ENCODE results near the gene KCNMA1. TPM values are rescaled to one million over a fixed set of nuclear protein-coding genes. Genes with fewer than 3 reads are reported as not detected.

KCNMA1 gene
- total and polyA plus RNA-seq, 2 donors (not counting 1 experiment from before 2014, with no cell fraction given), result 0.82 to 3.1 TPM

DNA sequence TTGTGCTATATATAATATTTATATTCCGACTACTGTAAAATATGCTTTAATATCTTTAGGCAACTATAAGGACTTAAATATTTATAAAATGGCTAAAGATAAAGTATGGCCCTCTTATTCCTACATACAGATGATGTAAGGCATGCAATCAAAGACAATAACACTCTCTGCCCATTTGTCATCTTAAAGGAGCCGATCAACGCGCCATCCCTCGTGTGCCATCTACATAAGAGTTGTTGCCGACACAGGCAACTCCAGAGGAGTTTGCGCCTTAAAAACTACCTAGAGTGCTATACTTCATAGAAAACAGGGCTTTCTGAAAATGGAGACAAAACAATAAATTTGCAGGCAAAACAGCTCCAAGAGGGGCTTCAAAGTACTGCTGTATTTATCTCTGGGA lies 709.0 kb downstream of the KCNMA1 start:
- intact Hi-C loops (cut with micrococcal nuclease), result no loop called here
- TF ChIP-seq EZH2 (IDR thresholded peaks at IDR 0.05; ENCODE audit: borderline replicate concordance, insufficient read depth, low read depth, low read length, poor library complexity, severe bottlenecking), result no peak
- TF ChIP-seq, protein P1, sequence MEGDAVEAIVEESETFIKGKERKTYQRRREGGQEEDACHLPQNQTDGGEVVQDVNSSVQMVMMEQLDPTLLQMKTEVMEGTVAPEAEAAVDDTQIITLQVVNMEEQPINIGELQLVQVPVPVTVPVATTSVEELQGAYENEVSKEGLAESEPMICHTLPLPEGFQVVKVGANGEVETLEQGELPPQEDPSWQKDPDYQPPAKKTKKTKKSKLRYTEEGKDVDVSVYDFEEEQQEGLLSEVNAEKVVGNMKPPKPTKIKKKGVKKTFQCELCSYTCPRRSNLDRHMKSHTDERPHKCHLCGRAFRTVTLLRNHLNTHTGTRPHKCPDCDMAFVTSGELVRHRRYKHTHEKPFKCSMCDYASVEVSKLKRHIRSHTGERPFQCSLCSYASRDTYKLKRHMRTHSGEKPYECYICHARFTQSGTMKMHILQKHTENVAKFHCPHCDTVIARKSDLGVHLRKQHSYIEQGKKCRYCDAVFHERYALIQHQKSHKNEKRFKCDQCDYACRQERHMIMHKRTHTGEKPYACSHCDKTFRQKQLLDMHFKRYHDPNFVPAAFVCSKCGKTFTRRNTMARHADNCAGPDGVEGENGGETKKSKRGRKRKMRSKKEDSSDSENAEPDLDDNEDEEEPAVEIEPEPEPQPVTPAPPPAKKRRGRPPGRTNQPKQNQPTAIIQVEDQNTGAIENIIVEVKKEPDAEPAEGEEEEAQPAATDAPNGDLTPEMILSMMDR (IDR thresholded peaks at IDR 0.05), result no peak
- peaks cover 3% of the 10 kb centered on the region for H3K9me3 Mint-ChIP-seq (ENCODE audit: insufficient read depth)

DNA sequence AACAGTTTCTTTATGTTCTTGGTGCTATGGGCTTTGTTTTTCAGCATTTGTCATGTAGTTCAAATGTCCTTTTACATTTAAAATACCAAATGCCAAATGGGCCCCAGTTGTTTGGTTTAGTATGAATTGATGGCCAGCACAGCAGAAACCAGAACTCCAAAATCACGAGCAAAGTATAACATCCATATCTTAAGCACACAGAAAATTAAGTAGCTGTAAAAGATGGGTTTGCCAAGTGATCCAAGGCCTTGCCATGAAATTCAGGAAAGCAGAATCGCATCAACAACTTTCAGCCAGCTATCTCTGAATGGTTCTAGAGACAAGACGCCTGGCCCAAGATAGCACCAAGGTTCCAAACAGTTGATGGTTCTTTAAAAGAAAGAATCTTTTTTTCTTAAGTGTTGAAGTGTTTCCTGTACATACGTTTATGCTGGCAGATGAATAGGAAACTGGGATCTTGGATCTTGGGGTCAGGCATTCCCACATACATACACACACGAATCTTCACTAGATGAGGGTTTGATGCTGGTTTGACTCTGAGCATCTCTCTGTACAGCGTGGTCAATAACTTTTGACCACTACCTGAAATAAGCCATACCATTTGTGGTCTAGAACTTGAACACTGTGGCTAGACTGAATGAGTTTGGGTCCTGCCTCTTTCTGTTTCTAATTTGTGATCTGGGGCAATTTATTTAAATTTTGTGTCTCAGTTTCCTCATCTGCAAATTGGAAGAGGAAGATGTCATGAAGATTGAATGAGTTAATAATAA lies 711.8 kb downstream of the KCNMA1 start:
- Mint-ChIP-seq H3K4me3 (no peak overlapping the region), H3K27ac (no peak overlapping the region), H3K9me3 (ENCODE audit: insufficient read depth) (peaks cover 2% of the 10 kb centered on the region), H3K27me3 (no peaks in the 10 kb centered on the region), H3K4me1 (no peaks in the 10 kb centered on the region)
- H2AFZ ChIP-seq (ENCODE audit: insufficient read depth, low read depth, low read length, poor library complexity, severe bottlenecking), result no peak overlapping the region
- no peaks in the 10 kb centered on the region for H3K4me1 ChIP-seq (ENCODE audit: control insufficient read depth in 2 of 2, insufficient read depth in 2 of 2, low read length in 2 of 2)
- H3K9me3 ChIP-seq (ENCODE audit: control extremely low read depth in 1 of 3, control insufficient read depth in 2 of 3, insufficient read depth in 1 of 3, low read length in 2 of 3), result no peaks in the 10 kb centered on the region
- no peak overlapping the region for H3K27ac ChIP-seq (ENCODE audit: low read length in 2 of 2)
- no peaks in the 10 kb centered on the region for H4K20me1 ChIP-seq (ENCODE audit: control insufficient read depth, insufficient read depth, low read length, poor library complexity, severe bottlenecking)
- DNase-seq, result no peak
- ChIA-PET POLR2A (no interaction called here), CTCF (no interaction called here)
- intact Hi-C loops (cut with micrococcal nuclease), result no loop called here
- H3K9ac ChIP-seq (ENCODE audit: low read length), result no peak overlapping the region
- no peak overlapping the region for H3K4me2 ChIP-seq (replicated peaks; ENCODE audit: low read depth, low read length, poor library complexity, severe bottlenecking)
- WGBS (ENCODE audit: insufficient coverage), result 100% methylated on average over 2 of the region's 6 CpGs
- H3K4me3 ChIP-seq (ENCODE audit: control extremely low read depth in 1 of 5, extremely low read depth in 1 of 5, insufficient read depth in 1 of 5, low read depth in 2 of 5, low read length in 4 of 5), result no peak overlapping the region
- H3K27me3 ChIP-seq (replicated peaks in 1 of 4; ENCODE audit: control extremely low read depth in 1 of 4, control insufficient read depth in 3 of 4, insufficient read depth in 4 of 4, low read length in 3 of 4), result no peaks in the 10 kb centered on the region
- no peak for ATAC-seq (ENCODE audit: low read depth)
- no peaks in the 10 kb centered on the region for H3K36me3 ChIP-seq (replicated peaks in 1 of 2; ENCODE audit: control extremely low read depth in 1 of 2, control insufficient read depth in 1 of 2, extremely low read depth in 1 of 2, insufficient read depth in 2 of 2, low read length in 1 of 2)
- no peaks in the 10 kb centered on the region for H3K79me2 ChIP-seq (ENCODE audit: control insufficient read depth, insufficient read depth, low read length)
- TF ChIP-seq EZH2 (IDR thresholded peaks at IDR 0.05; ENCODE audit: borderline replicate concordance, insufficient read depth, low read depth, low read length, poor library complexity, severe bottlenecking), result no peak
- TF ChIP-seq, protein P1 (IDR thresholded peaks at IDR 0.05), result no peak

More for the DNA sequence above, 709.0 kb downstream of the KCNMA1 start:
- ChIA-PET CTCF (no interaction called here), POLR2A (no interaction called here)
- 80% methylated on average over 1 of the region's 7 CpGs for WGBS (ENCODE audit: insufficient coverage)
- Mint-ChIP-seq H3K27ac (no peak overlapping the region), H3K4me3 (no peak overlapping the region), H3K4me1 (no peaks in the 10 kb centered on the region), H3K27me3 (no peaks in the 10 kb centered on the region)
- H4K20me1 ChIP-seq (ENCODE audit: control insufficient read depth, insufficient read depth, low read length, poor library complexity, severe bottlenecking), result no peaks in the 10 kb centered on the region
- no peak for ATAC-seq (ENCODE audit: low read depth)
- no peak overlapping the region for H3K9ac ChIP-seq (ENCODE audit: low read length)
- H3K9me3 ChIP-seq (ENCODE audit: control extremely low read depth in 1 of 3, control insufficient read depth in 2 of 3, insufficient read depth in 1 of 3, low read length in 2 of 3), result no peaks in the 10 kb centered on the region
- H3K27ac ChIP-seq (ENCODE audit: low read length in 2 of 2), result no peak overlapping the region
- no peaks in the 10 kb centered on the region for H3K79me2 ChIP-seq (ENCODE audit: control insufficient read depth, insufficient read depth, low read length)
- H2AFZ ChIP-seq (ENCODE audit: insufficient read depth, low read depth, low read length, poor library complexity, severe bottlenecking), result no peak overlapping the region
- DNase-seq, result no peak
- H3K27me3 ChIP-seq (replicated peaks in 1 of 4; ENCODE audit: control extremely low read depth in 1 of 4, control insufficient read depth in 3 of 4, insufficient read depth in 4 of 4, low read length in 3 of 4), result no peaks in the 10 kb centered on the region
- no peaks in the 10 kb centered on the region for H3K4me1 ChIP-seq (ENCODE audit: control insufficient read depth in 2 of 2, insufficient read depth in 2 of 2, low read length in 2 of 2)
- H3K4me2 ChIP-seq (replicated peaks; ENCODE audit: low read depth, low read length, poor library complexity, severe bottlenecking), result no peak overlapping the region
- no peaks in the 10 kb centered on the region for H3K36me3 ChIP-seq (replicated peaks in 1 of 2; ENCODE audit: control extremely low read depth in 1 of 2, control insufficient read depth in 1 of 2, extremely low read depth in 1 of 2, insufficient read depth in 2 of 2, low read length in 1 of 2)
- H3K4me3 ChIP-seq (ENCODE audit: control extremely low read depth in 1 of 5, extremely low read depth in 1 of 5, insufficient read depth in 1 of 5, low read depth in 2 of 5, low read length in 4 of 5), result no peak overlapping the region

All from B cell (primary cell).